Astrocyte (in vitro differentiated cells and primary cell): ENCODE results near the gene RPS6KB2.

ENCODE experiments used
- CTCF ChIP-seq: IDR thresholded peaks from 2 replicates; pipeline ENCODE4 v1.5.1; 2011; ENCODE audit warnings: low read depth, mild to moderate bottlenecking, inconsistent platforms, low read length, moderate library complexity; ENCODE audit not compliant: insufficient read depth
- EZH2 ChIP-seq: IDR thresholded peaks from 2 replicates; pipeline ENCODE4 v1.6.1; 2012; ENCODE audit warnings: mild to moderate bottlenecking, low read length, inconsistent platforms; ENCODE audit not compliant: insufficient read depth

- TF ChIP-seq CTCF (no peak), EZH2 (no peak)
Measured at GRCh38 chr11:67466367-67466766, 38.1 kb downstream of the RPS6KB2 start.
